B cell (primary cell): ENCODE measurements around the gene STRIP1. TPM values are rescaled to one million over a fixed set of nuclear protein-coding genes. Genes with fewer than 3 reads are reported as not detected.

Experiments
- ATAC-seq: fragments of 200-7000 bp; cut with Tn5 transposase; one replicate; pipeline ENCODE4 v1.10.0; 2021; ENCODE audit warnings: low read depth, mild to moderate bottlenecking, moderate number of reproducible peaks, moderate library complexity
- CTCF ChIA-PET: fragments of 350-600 bp; sonication (Branson Sonifier 250); formaldehyde crosslinking; loops from one replicate; lab custom pipeline; 2021; ENCODE audit warnings: antibody characterized with exemption, inconsistent platforms; lab: Charles Lee
- POLR2A ChIA-PET: fragments of 350-600 bp; sonication (Branson Sonifier 250); formaldehyde crosslinking; loops from one replicate; lab custom pipeline; 2021; ENCODE audit warnings: antibody characterized with exemption; lab: Charles Lee
- DNase-seq: peaks from one replicate; pipeline ENCODE4 v3.0.0; 2013
- H2AFZ ChIP-seq: 2 replicates; pipeline ENCODE4 v1.6.1; 2012; ENCODE audit warnings: mild to moderate bottlenecking, low read depth, low read length; ENCODE audit not compliant: insufficient read depth, poor library complexity, severe bottlenecking
- H3K27ac ChIP-seq, 2 donors: 1 replicate in 1 of 2; 2 replicates in 1 of 2; pipeline ENCODE4 v1.5.1; 2012 to 2013; ENCODE audit warnings: low read length in 2 of 2, mild to moderate bottlenecking in 2 of 2, moderate library complexity in 1 of 2
- H3K27me3 ChIP-seq, 4 experiments: fragments of 200-600 bp in 1 of 4; sonication (generic) in 1 of 4; replicated peaks in 1 of 4; 1 replicate in 2 of 4; 2 replicates in 2 of 4; pipeline versions ENCODE4 v1.6.1 to v1.7.0; 2013 to 2016; ENCODE audit warnings: low read length in 3 of 4, mild to moderate bottlenecking in 2 of 4, mixed read lengths in 1 of 4, moderate library complexity in 1 of 4; ENCODE audit not compliant: insufficient read depth in 4 of 4, control insufficient read depth in 3 of 4; ENCODE audit errors: control extremely low read depth in 1 of 4
- H3K36me3 ChIP-seq, 2 experiments: replicated peaks in 1 of 2; 1 replicate in 1 of 2; 2 replicates in 1 of 2; pipeline versions ENCODE4 v1.6.1 to v1.7.1; 2013; ENCODE audit warnings: low read length in 1 of 2; ENCODE audit not compliant: insufficient read depth in 2 of 2, control insufficient read depth in 1 of 2; ENCODE audit errors: control extremely low read depth in 1 of 2, extremely low read depth in 1 of 2
- H3K4me1 ChIP-seq, 2 donors: fragments of 200-600 bp in 1 of 2; sonication (generic) in 1 of 2; 1 replicate in 1 of 2; 2 replicates in 1 of 2; pipeline versions ENCODE4 v1.5.1 to v1.6.1; 2013 to 2017; ENCODE audit warnings: low read length in 2 of 2; ENCODE audit not compliant: control insufficient read depth in 2 of 2, insufficient read depth in 2 of 2
- H3K4me2 ChIP-seq: replicated peaks from 2 replicates; pipeline ENCODE3; 2012; ENCODE audit warnings: mild to moderate bottlenecking, low read depth, low read length; ENCODE audit not compliant: poor library complexity, severe bottlenecking
- H3K4me3 ChIP-seq, 5 experiments: fragments of 200-600 bp in 1 of 5; sonication (generic) in 1 of 5; 1 replicate in 3 of 5; 2 replicates in 2 of 5; pipeline versions ENCODE4 v1.5.1 to v1.7.0; 2011 to 2016; ENCODE audit warnings: low read length in 4 of 5, mild to moderate bottlenecking in 4 of 5, low read depth in 2 of 5, control low read depth in 1 of 5, moderate library complexity in 1 of 5; ENCODE audit not compliant: insufficient read depth in 1 of 5; ENCODE audit errors: control extremely low read depth in 1 of 5, extremely low read depth in 1 of 5
- H3K79me2 ChIP-seq: fragments of 200-600 bp; sonication (generic); one replicate; pipeline ENCODE4 v1.6.0; 2016; ENCODE audit warnings: low read length; ENCODE audit not compliant: control insufficient read depth, insufficient read depth
- H3K9ac ChIP-seq: fragments of 200-600 bp; sonication (generic); 2 replicates; pipeline ENCODE4 v1.6.1; 2017; ENCODE audit warnings: mild to moderate bottlenecking, low read length, moderate library complexity
- H3K9me3 ChIP-seq, 3 donors: one replicate each; pipeline versions ENCODE4 v1.6.1 to v1.7.1; 2013; ENCODE audit warnings: low read length in 2 of 3; ENCODE audit not compliant: control insufficient read depth in 2 of 3, insufficient read depth in 1 of 3; ENCODE audit errors: control extremely low read depth in 1 of 3
- H4K20me1 ChIP-seq: 2 replicates; pipeline ENCODE4 v1.6.0; 2012; ENCODE audit warnings: mild to moderate bottlenecking, low read length; ENCODE audit not compliant: insufficient read depth, control insufficient read depth, poor library complexity, severe bottlenecking
- H3K27ac Mint-ChIP-seq: one replicate; pipeline ENCODE4 v1.8.0; 2021; ENCODE audit warnings: mixed read lengths
- H3K27me3 Mint-ChIP-seq: one replicate; pipeline ENCODE4 v1.8.0; 2021; ENCODE audit warnings: mixed read lengths
- H3K4me1 Mint-ChIP-seq: one replicate; pipeline ENCODE4 v1.8.0; 2021; ENCODE audit warnings: mixed read lengths
- H3K4me3 Mint-ChIP-seq: one replicate; pipeline ENCODE4 v1.8.0; 2021; ENCODE audit warnings: mixed read lengths
- H3K9me3 Mint-ChIP-seq: one replicate; pipeline ENCODE4 v1.8.0; 2022; ENCODE audit warnings: mixed read lengths; ENCODE audit not compliant: insufficient read depth
- CTCF ChIP-seq: fragments of 200-600 bp; IDR thresholded peaks from one replicate; pipeline ENCODE4 v1.8.0; 2022; ENCODE audit warnings: antibody characterized with exemption, mild to moderate bottlenecking
- EZH2 ChIP-seq: IDR thresholded peaks from 2 replicates; pipeline ENCODE4 v1.6.1; 2012; ENCODE audit warnings: borderline replicate concordance, low read depth, mild to moderate bottlenecking, moderate library complexity, low read length; ENCODE audit not compliant: insufficient read depth, poor library complexity, severe bottlenecking
- WGBS: methylation state at CpG from one replicate; pipeline ENCODE4 v1.1.5; 2013; ENCODE audit warnings: missing lambda C conversion rate; ENCODE audit not compliant: insufficient coverage; 5-methylcytosine and 5-hydroxymethylcytosine counted together
- intact Hi-C: fragments of 100-400 bp; cut with micrococcal nuclease; formaldehyde crosslinking; loops from one replicate; pipeline ENCODE4 v1.10.0; 2022
- polyA plus RNA-seq: library from polyadenylated mRNA; depleted of rRNA; stranded (reverse); fragments of >200 nt; gene quantifications from 2 replicates; pipeline ENCODE4 v1.2.3, GENCODE V29; 2012
- total RNA-seq, 2 donors: library from RNA; stranded (reverse); fragments of 120-200 nt in 1 of 2; gene quantifications; 1 replicate in 1 of 2; 2 replicates in 1 of 2; pipeline versions ENCODE4 v1.2.3 to v1.2.4, GENCODE V29; 2013 to 2022

Gene STRIP1
- total and polyA plus RNA-seq, 2 donors (not counting 1 experiment from before 2014, with no cell fraction given): 41.5 to 105 TPM

DNA sequence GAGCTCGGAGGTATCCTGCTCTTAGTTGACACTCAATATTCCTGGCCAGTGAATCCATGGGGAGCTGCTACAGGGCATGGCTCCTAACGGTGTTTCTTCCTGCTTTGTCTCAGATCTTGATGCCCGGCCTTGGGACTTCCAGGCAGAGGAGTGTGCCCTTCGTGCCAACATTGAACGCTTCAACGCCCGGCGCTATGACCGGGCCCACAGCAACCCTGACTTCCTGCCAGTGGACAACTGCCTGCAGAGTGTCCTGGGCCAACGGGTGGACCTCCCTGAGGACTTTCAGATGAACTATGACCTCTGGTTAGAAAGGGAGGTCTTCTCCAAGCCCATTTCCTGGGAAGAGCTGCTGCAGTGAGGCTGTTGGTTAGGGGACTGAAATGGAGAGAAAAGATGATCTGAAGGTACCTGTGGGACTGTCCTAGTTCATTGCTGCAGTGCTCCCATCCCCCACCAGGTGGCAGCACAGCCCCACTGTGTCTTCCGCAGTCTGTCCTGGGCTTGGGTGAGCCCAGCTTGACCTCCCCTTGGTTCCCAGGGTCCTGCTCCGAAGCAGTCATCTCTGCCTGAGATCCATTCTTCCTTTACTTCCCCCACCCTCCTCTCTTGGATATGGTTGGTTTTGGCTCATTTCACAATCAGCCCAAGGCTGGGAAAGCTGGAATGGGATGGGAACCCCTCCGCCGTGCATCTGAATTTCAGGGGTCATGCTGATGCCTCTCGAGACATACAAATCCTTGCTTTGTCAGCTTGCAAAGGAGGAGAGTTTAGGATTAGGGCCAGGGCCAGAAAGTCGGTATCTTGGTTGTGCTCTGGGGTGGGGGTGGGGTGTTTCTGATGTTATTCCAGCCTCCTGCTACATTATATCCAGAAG is 19.4 kb downstream of the STRIP1 start:
- DNase-seq (peak; percentile 74), ATAC-seq (peak; percentile 77)
- no peak overlapping the region for H3K4me3 ChIP-seq
- H3K9me3 ChIP-seq: no peaks in the 10 kb centered on the region
- H3K4me1 ChIP-seq: no peaks in the 10 kb centered on the region
- H3K9me3 Mint-ChIP-seq: no peaks in the 10 kb centered on the region
- ChIA-PET CTCF (interaction anchor here (0.6 to 6.9 kb wide), 23 partner anchors 9 to 443 kb away, joined by 3 to 93 read pairs (median 4); partner anchors contain the start of gene STRIP1), POLR2A (no interaction called here)
- H3K27ac Mint-ChIP-seq: peak overlapping the region; percentile 21
- intact Hi-C loops: loop anchor here (1.0 kb wide), 1 partner anchor 53 kb away; no protein-coding TSS in a partner anchor
- H2AFZ ChIP-seq: no peak overlapping the region
- H3K36me3 ChIP-seq: peaks cover 2 to 94% of the 10 kb centered on the region in 2 experiments
- H3K27me3 Mint-ChIP-seq: no peaks in the 10 kb centered on the region
- H3K27me3 ChIP-seq: no peaks in the 10 kb centered on the region
- peaks cover 25% of the 10 kb centered on the region for H4K20me1 ChIP-seq
- peaks cover 3% of the 10 kb centered on the region for H3K79me2 ChIP-seq
- 88% methylated on average over 14 of the region's 16 CpGs for WGBS
- H3K4me3 Mint-ChIP-seq: no peak overlapping the region
- TF ChIP-seq EZH2 (no peak), CTCF (peak; percentile 97)
- no peak overlapping the region for H3K4me2 ChIP-seq
- no peaks in the 10 kb centered on the region for H3K4me1 Mint-ChIP-seq
- no peak overlapping the region for H3K9ac ChIP-seq
- no peak overlapping the region for H3K27ac ChIP-seq
